ENCODE data around the gene PTRH2. TPM values are rescaled to one million over a fixed set of nuclear protein-coding genes. Genes with fewer than 3 reads are reported as not detected.

Gene PTRH2
- total and polyA plus RNA-seq, 2 of the 8 experiments (the other 6 are each of a cell fraction or from before 2014, with no cell fraction given): 39.4 to 43.2 TPM

GRCh38 chr17:59649886-59650285 is 57.3 kb downstream of the PTRH2 start (continued):
- TF ChIP-seq CHD7 (IDR thresholded peaks at IDR 0.05; ENCODE audit: insufficient replicate concordance, low read length) (no peak), SAP30 (IDR thresholded peaks at IDR 0.05; ENCODE audit: insufficient read depth, insufficient replicate concordance, low read length) (no peak), USF2 (IDR thresholded peaks at IDR 0.05; ENCODE audit: low read length) (no peak), RBBP5 (IDR thresholded peaks at IDR 0.05; ENCODE audit: borderline replicate concordance, low read depth, low read length) (no peak), MAFK (IDR thresholded peaks at IDR 0.05; ENCODE audit: low read depth, low read length) (no peak), POLR2A (IDR thresholded peaks at IDR 0.05; ENCODE audit: control extremely low read depth in 1 of 2, low read depth in 2 of 2, low read length in 2 of 2) (no peak), GABPA (IDR thresholded peaks at IDR 0.05; ENCODE audit: borderline replicate concordance, insufficient read depth, low read length) (no peak), SIX5 (IDR thresholded peaks at IDR 0.05; ENCODE audit: low read depth, low read length) (no peak), SP1 (IDR thresholded peaks at IDR 0.05; ENCODE audit: low read depth, low read length) (no peak), CREB1 (IDR thresholded peaks at IDR 0.05) (no peak), CHD1 (IDR thresholded peaks at IDR 0.05; ENCODE audit: low read depth, low read length) (no peak), KDM5A (IDR thresholded peaks at IDR 0.05; ENCODE audit: low read length) (no peak)

All from H1 (cell line).